ELR (cell line): Measurements from ENCODE around the gene CTNNA2.
"Not testable (repeated sequence)": the region's sequence is repeated elsewhere in the genome, so short reads cannot be mapped to it uniquely, and the experiment has no call there.

Experiments
- DNase-seq: peaks from one replicate; pipeline ENCODE4 v3.0.0-alpha.2; 2015; ENCODE audit warnings: low read depth

Gene CTNNA2

GRCh38 chr2:80078290-80079036 lies 565.6 kb downstream of the CTNNA2 start:
- no peak for DNase-seq

- DNase-seq = no peak
These were observed 568.1 kb downstream of the CTNNA2 start for GRCh38 chr2:80080957-80081356.

- DNase-seq = peak; percentile 16
These were observed 574.0 kb downstream of the CTNNA2 start for GRCh38 chr2:80086831-80087230.

- DNase-seq = no peak
These were observed 578.4 kb downstream of the CTNNA2 start for GRCh38 chr2:80091237-80091636.

GRCh38 chr2:80092474-80092873 lies 579.6 kb downstream of the CTNNA2 start:
- DNase-seq = no peak

GRCh38 chr2:80098503-80098902 lies 585.7 kb downstream of the CTNNA2 start:
- DNase-seq = not testable (repeated sequence)

- DNase-seq = peak; percentile 49
These were observed 589.2 kb downstream of the CTNNA2 start for GRCh38 chr2:80102026-80102425.

- DNase-seq = peak; percentile 10
These were observed 592.3 kb downstream of the CTNNA2 start for GRCh38 chr2:80105015-80105640.

- peak; percentile 2 for DNase-seq
These were observed 598.3 kb downstream of the CTNNA2 start for GRCh38 chr2:80111185-80111584.

GRCh38 chr2:80112790-80113189 lies 599.9 kb downstream of the CTNNA2 start:
- no peak for DNase-seq

GRCh38 chr2:80113399-80113798 lies 600.5 kb downstream of the CTNNA2 start:
- DNase-seq = no peak

- no peak for DNase-seq
These were observed 602.0 kb downstream of the CTNNA2 start for GRCh38 chr2:80114812-80115211.

GRCh38 chr2:80117401-80117800 lies 604.5 kb downstream of the CTNNA2 start:
- no peak for DNase-seq

GRCh38 chr2:80120866-80121265 lies 608.0 kb downstream of the CTNNA2 start:
- DNase-seq = no peak

- no peak for DNase-seq
These were observed 609.8 kb downstream of the CTNNA2 start for GRCh38 chr2:80122675-80123074.

- peak; percentile 1 for DNase-seq
These were observed 613.8 kb downstream of the CTNNA2 start for GRCh38 chr2:80126596-80127189.

GRCh38 chr2:80128080-80128479 lies 615.2 kb downstream of the CTNNA2 start:
- no peak for DNase-seq

- DNase-seq = no peak
These were observed 619.4 kb downstream of the CTNNA2 start for GRCh38 chr2:80132281-80132680.

GRCh38 chr2:80135001-80135400 lies 622.1 kb downstream of the CTNNA2 start:
- DNase-seq = no peak

GRCh38 chr2:80136338-80136737 lies 623.5 kb downstream of the CTNNA2 start:
- no peak for DNase-seq

GRCh38 chr2:80139001-80139400 lies 626.1 kb downstream of the CTNNA2 start:
- DNase-seq = no peak

GRCh38 chr2:80141007-80141726 lies 628.3 kb downstream of the CTNNA2 start:
- DNase-seq = no peak

- no peak for DNase-seq
These were observed 632.6 kb downstream of the CTNNA2 start for GRCh38 chr2:80145499-80145898.
